ENCODE results near the gene LST1.

The LST1 gene

DNA sequence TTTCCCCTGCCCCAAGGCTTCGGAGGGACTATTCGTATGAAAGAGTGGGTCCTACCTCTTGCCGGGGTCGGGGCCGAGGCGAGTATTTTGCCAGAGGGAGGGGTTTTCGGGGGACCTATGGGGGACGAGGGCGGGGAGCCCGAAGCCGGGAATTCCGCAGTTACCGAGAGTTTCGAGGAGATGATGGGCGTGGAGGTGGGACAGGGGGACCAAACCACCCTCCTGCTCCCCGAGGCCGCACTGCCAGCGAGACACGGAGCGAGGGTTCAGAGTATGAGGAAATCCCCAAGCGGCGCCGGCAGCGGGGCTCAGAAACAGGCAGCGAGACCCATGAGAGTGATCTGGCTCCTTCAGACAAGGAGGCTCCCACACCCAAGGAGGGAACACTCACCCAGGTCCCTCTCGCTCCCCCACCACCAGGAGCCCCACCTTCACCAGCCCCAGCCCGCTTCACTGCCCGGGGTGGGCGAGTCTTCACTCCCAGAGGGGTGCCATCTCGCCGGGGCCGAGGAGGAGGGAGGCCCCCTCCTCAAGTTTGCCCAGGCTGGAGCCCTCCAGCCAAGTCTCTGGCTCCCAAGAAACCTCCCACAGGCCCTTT, 45.7 kb downstream of the LST1 start:
- TF ChIP-seq, protein P1, sequence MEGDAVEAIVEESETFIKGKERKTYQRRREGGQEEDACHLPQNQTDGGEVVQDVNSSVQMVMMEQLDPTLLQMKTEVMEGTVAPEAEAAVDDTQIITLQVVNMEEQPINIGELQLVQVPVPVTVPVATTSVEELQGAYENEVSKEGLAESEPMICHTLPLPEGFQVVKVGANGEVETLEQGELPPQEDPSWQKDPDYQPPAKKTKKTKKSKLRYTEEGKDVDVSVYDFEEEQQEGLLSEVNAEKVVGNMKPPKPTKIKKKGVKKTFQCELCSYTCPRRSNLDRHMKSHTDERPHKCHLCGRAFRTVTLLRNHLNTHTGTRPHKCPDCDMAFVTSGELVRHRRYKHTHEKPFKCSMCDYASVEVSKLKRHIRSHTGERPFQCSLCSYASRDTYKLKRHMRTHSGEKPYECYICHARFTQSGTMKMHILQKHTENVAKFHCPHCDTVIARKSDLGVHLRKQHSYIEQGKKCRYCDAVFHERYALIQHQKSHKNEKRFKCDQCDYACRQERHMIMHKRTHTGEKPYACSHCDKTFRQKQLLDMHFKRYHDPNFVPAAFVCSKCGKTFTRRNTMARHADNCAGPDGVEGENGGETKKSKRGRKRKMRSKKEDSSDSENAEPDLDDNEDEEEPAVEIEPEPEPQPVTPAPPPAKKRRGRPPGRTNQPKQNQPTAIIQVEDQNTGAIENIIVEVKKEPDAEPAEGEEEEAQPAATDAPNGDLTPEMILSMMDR (conservative IDR thresholded peaks at IDR 0.05; ENCODE audit: low read length), result no peak
- no peak overlapping the region for H3K4me3 ChIP-seq (ENCODE audit: low read length)
- no peak for DNase-seq (ENCODE audit: low read depth)

- no peak for DNase-seq (ENCODE audit: low read depth)
- TF ChIP-seq, protein P1 (conservative IDR thresholded peaks at IDR 0.05; ENCODE audit: low read length), result no peak
- H3K4me3 ChIP-seq (ENCODE audit: low read length), result no peak overlapping the region
Observed at GRCh38 chr6:31632279-31632946, 46.3 kb downstream of the LST1 start.

DNA sequence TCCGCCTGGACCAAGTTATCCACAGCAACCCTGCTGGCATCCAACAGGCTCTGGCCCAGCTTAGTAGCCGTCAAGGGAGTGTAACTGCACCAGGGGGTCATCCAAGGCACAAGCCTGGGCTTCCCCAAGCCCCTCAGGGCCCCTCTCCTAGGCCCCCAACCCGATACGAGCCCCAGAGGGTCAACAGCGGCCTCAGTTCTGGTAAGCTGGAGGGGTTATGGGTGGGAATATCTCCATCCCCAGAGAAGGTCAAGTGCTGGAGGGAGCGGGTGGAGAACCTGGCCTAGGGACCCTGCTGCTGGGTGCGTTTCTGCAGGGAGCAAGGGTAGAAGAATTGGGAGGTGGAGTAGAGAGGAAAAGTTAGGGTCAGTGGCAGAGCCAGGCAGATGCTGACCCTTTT, 47.4 kb downstream of the LST1 start:
- H3K4me3 ChIP-seq (ENCODE audit: low read length), result no peak overlapping the region
- no peak for DNase-seq (ENCODE audit: low read depth)
- TF ChIP-seq, protein P1 (conservative IDR thresholded peaks at IDR 0.05; ENCODE audit: low read length), result no peak

DNA sequence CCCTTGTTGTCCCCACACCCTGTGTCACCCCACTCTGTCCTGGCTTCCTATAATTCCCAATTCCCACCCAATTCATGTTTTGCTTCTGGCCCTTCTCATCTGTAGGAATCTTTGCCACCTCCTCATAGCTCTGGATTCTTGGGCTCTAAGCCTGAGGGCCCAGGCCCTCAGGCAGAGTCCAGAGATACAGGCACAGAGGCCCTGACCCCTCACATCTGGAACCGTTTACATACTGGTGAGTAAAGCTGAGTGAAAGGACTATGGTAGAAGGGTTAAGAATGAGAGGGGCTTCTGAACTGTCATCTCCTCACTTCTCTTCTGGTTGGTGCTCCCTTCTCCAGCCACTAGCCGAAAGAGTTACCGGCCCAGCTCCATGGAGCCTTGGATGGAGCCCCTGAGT, 48.1 kb downstream of the LST1 start:
- TF ChIP-seq, protein P1 (conservative IDR thresholded peaks at IDR 0.05; ENCODE audit: low read length), result no peak
- no peak for DNase-seq (ENCODE audit: low read depth)
- H3K4me3 ChIP-seq (ENCODE audit: low read length), result no peak overlapping the region

DNA sequence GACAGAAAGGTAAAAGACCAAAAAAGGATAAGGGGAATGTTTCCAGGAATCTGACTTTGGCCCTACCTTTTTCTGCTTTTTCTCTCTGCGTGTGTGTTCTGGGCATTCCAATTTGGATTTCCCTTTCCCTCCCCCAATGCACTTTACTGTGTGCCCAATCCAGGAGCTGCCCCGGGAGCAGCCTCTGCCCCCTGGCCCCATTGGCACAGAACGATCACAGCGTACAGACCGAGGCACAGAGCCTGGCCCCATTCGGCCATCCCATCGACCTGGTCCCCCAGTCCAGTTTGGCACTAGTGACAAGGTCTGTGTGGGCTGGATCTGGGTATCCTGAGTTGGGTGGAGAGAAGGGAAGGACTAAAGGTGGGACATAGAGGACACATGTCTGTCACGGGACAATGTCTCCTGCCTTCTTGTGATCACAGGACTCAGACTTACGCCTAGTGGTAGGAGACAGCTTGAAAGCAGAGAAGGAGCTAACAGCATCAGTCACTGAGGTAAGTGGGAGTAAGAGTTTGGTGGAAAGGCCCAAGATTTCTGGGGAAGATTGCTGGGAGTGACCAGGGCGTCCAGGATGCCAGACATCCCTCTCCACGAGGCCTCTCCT, 49.0 kb downstream of the LST1 start:
- DNase-seq (ENCODE audit: low read depth), result no peak
- TF ChIP-seq, protein P1 (conservative IDR thresholded peaks at IDR 0.05; ENCODE audit: low read length), result no peak
- no peak overlapping the region for H3K4me3 ChIP-seq (ENCODE audit: low read length)

- no peak for DNase-seq (ENCODE audit: low read depth)
- TF ChIP-seq, protein P1 (conservative IDR thresholded peaks at IDR 0.05; ENCODE audit: low read length), result no peak
- no peak overlapping the region for H3K4me3 ChIP-seq (ENCODE audit: low read length)
Observed at GRCh38 chr6:31636698-31637596, 50.9 kb downstream of the LST1 start.

All from AG10803 (cell line).